ENCODE results near the gene TRIP6.

The TRIP6 gene

GRCh38 chr7:100874577-100875355 lies 7.6 kb downstream of the TRIP6 start, which contains the start of gene SRRT:
TSS of gene SRRT (plus strand) at chr7:100875103. CDS start at chr7:100875591, 488 bp downstream.
- peak; percentile 96 for DNase-seq

GRCh38 chr7:100875356-100875751 lies 8.2 kb downstream of the TRIP6 start:
- no peak for DNase-seq

- no peak for DNase-seq
Observed at GRCh38 chr7:100878013-100878412, 10.8 kb downstream of the TRIP6 start.

DNA sequence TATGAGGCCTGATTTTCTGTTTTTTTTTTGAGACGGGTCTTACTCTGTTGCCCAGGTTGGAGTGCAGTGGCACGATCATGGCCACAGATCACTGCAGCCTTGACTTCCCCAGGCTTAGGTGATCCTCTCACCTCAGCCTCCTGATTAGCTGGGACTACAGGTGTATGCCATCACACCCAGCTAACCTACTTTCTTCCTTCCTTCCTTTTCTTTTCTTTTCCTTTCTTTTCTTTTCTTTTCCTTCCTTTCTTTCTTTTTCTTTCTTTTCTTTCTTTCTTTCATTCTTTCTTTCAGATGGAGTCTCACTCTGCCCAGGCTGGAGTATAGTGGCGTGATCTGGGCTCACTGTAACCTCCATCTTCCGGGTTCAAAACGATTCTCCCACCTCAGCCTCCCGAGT lies 11.5 kb downstream of the TRIP6 start:
- DNase-seq = no peak

DNA sequence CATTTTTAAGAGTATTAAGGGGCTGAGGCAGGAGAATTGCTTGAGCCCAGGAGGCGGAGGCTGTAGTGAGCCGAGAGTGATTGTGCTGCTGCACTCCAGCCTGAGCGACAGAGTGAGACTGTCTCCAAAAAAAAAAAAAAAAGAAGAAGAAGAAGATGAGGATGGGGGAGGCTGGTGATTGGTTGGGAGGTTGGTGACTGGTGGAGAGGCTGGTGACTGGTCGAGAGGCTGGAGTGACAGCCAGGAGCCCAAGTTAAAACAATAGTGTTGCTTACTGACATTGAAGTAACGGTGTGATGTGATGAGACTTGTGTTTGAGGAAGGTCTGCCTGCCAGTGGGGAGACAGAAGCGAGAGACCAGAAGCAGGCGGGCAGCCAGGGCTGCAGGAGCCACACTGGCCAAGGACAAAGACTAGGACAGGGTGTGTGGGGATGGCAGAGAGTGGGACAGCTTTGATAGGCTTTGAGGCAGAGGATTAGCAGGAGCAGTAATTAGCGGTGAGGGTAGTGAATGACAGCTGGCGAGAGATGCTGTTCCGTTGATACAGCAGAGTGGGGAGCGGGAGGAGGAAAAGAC lies 12.6 kb downstream of the TRIP6 start:
- DNase-seq = no peak

- no peak for DNase-seq
Observed at GRCh38 chr7:100880645-100881044, 13.5 kb downstream of the TRIP6 start.

DNA sequence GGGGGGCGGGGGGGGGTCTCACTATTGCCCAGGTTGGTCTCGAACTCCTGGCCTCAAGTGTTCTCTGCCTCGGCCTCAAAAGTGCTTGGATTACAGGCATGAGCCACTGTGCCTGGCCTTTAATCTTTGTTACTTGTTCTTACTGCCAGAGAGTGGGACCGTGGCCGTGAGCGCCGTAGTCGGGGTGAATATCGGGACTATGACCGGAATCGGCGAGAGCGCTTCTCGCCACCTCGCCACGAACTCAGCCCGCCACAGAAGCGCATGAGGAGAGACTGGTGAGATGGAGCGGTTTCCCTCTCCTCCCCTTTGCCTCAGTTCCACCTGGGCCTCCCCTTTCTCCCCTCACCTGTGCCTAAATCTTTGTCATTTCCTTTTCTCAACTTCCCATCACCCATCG lies 13.9 kb downstream of the TRIP6 start:
- DNase-seq = no peak

DNA sequence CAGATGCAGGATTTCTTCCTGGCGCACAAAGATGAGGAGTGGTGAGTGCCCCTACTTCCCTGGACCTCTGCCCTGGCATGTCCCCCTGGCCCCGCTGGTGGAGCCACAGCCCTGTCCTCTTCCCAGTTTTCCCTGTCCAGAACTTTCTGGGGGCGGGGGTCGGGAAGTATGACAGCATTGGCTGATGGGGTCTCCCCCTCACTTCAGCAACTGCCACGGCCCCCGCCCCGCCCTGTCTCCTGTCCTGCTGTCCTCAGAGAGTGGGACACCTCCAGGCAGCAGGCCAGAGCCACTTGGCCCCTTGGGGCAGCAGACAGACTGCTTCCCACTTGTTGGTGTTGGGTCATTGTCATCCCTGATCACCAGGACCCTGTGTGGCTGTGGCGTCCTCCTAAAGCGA lies 15.0 kb downstream of the TRIP6 start:
- DNase-seq = no peak

DNA sequence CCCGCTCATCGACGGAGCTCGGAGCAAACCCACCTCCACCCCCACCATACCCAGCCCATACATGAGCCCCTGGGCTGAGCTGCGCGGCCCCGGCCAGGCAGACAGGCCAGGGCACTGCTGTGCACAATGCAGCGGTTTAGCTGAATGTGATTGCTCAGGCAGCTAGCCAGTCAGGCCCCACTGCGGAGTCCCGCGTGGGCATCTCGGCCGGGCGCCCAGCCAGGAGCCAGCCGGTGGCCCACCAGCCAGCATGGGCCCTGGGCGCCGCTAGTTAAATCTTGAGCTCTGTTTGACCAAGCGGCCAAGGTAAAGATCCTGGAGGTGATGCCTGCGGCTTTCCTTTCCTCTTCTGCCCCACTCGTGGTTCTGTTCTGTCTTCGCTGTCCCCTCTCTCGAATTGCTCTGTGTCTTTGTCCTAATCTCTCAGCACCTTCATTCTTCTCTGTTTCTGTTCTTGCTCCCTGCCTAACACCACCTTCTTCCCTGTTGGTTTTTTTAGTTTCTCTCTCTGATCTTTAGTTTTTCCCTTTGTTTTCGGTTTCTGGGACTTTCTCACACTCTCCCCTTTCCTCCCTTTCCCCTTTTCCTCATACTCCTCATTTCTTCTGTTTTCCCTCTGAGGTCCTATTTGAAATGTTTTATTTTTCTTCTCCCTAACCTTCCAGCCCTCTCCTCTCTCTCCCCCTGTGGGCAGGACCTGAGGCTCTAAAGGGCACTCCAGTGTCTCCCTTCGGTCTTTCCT lies 15.8 kb downstream of the TRIP6 start:
- no peak for DNase-seq

DNA sequence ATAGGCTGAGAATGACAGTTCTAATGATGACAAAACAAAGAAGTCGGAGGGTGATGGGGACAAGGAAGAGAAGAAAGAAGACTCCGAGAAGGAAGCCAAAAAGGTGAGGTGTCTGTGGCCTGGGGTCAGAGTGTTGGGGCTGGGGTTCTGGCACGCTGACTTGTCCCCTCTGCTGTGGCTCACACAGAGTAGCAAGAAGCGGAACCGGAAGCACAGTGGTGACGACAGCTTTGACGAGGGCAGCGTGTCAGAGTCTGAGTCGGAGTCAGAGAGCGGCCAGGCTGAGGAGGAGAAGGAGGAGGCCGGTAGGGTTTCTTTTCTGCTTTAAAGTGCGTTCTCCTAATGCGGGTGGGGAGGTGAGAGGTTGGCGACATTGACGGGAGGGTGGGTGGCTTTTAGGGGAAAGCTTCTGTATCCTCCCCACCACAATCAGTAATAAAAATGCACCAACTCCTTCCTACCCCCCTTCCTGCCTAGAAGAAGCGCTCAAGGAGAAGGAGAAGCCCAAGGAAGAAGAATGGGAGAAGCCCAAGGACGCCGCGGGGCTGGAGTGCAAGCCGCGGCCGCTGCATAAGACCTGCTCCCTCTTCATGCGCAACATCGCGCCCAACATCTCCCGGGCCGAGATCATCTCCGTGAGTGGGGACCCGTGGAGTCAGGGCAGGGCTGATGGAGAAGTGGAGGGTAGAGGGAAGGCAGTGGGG lies 17.7 kb downstream of the TRIP6 start:
- no peak for DNase-seq

DNA sequence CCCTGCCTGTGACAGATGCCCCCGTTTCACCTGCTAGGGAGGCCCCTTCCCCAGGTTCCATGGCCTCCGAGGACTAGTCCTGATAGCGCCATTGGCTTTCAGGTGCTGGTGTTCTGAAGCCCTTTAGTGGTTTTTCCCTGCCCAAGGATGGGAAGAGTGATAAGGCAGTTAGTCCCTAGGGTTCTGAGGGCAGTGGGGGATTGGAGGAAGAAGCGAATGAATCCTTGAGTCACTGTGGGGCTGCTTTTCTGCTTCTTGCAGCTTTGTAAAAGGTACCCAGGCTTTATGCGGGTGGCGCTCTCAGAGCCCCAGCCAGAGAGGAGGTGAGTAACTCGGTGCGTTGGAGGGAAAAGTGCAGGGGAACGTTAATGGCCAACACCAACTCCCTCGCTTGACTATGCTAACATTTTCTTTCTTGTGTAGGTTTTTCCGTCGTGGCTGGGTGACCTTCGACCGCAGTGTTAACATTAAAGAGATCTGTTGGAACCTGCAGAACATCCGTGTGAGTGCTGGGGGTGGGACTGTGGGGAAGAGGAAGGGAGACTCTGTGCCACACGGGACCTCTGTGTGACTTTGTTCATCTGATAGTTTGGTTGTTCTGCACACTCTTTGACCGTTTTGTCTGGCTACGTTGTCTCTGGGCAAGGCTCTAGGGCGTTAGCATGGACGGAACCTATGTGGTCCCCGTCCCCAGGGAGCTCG lies 18.4 kb downstream of the TRIP6 start:
- no peak for DNase-seq

DNA sequence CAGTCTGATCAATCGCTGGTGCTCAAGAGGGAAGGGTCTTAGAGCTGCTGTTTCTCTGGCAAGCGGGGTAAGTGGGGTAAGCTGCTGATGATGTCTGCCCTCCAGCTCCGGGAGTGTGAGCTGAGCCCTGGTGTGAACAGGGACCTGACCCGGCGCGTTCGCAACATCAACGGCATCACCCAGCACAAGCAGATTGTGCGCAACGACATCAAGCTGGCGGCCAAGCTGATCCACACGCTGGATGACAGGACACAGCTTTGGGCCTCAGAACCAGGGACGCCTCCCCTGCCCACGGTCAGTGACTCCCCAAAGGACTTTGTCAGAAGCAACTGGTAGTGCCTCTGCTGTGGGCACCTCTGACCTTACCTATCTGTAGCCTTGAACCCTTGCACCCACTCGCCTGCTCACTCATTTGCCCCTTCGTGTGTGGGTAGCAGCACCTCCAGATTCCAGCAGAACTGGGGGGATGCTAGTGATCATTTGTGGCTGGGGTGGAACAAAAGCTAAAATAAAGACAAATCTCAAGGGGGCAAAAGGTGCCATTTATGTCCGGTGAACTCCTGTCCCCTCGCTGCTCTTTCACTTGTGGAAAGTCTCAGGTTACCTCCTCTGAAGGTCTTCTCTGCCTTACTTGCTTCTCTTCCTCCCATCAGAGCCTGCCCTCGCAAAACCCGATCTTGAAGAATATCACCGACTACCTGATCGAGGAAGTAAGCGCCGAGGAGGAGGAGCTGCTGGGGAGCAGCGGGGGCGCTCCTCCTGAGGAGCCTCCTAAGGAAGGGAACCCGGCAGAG lies 19.2 kb downstream of the TRIP6 start:
- DNase-seq = no peak

- no peak for DNase-seq
Observed at GRCh38 chr7:100886936-100887515, 19.8 kb downstream of the TRIP6 start.

DNA sequence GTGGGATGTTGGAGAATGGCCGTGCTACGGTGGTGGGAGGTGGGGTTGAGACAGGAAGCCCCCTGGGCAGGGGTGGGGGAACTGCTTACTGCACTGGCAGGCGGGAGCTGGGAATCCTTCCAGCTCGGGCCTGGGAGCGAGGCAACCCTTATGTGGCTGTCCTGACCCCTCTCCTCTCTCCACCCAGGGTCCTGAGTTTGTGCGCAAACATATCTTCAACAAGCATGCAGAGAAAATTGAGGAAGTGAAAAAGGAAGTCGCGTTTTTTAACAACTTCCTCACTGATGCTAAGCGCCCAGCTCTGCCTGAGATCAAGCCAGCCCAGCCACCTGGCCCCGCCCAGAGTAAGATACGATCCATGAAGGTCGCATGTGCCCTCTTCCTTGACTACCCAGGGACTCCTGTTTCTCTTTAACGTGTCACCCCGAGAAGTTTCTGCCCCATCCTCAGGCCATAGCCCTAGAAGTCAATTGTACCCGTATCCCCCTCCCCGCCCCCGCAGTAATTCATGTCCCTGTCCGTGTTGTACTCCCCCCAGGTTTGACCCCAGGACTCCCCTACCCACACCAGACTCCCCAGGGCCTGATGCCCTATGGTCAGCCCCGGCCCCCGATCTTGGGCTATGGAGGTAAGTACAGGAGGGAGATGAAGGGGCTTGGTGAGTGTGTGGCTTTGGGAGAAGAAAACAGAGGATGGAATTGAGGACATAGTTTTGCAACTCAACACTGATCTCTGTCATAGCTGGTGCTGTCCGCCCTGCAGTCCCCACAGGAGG lies 20.5 kb downstream of the TRIP6 start:
- DNase-seq = no peak

DNA sequence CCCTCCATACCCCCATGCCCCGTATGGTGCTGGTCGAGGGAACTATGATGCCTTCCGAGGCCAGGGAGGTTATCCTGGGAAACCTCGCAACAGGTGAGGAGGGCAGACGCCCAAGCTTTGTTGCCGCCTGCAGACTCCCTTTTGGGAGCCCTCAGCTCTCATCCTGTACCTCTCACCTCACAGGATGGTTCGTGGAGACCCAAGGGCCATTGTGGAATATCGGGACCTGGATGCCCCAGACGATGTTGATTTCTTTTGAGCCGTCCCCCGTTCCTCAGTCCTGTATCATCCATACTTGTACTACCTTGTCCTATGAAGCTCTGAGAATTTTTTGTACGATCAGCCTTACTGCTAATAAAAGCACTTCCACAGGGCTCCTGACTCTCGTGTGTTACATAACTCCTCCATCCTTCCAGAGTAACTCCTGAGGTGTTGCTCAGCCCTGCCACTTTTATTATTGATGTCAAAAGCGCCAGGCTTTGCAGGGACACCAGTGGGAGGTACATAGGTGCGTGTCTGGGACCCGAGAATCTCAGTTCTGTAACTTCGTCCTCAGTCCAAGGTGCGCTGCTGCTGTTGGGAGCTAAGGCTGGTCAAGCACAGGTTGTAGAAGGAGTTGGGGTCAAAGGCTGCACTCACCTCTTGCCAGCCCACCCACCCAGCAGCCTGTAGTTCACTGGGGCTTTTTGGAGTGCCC lies 21.3 kb downstream of the TRIP6 start:
- no peak for DNase-seq

DNA sequence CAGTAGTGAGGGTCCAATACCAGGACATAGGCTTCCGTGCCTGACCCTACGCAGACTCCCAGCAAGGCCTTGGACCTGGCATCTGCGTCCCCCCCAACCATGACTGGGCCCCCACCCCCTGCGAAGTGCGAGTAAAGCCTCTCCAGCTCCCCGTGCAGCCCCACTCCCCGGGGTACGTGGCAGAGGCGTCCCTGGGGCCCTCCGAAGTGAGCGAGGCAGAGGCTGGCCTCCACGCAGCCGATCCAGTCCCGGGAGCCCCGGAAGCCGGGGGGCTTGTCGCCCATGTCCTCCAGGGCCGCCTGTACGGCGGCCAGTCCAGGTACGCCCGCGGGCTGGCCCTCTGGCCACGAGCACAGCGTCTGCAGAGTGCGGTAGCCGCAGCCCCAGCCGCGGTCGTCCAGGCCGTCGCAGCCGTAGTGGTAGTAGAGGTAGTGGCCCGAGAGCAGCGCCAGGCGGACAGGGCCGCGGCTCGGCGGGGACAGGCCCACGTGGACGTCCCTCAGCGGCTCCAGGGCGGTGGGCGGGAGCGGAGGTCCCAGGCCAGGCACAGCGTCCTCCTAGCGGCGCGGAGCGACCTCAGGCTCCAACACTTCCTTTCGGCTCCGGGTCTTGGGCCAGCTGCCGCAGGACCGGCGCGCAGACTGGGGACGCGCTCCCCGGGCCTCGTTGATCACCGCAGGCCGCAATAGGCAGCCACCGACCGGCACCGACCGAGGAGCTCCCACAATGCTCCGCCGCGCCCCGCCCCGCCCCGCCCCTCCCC lies 22.0 kb downstream of the TRIP6 start, which contains the start of gene UFSP1:
Gene UFSP1 (minus strand): TSS at position 728 of the 763 bp plus-strand sequence. CDS start 444 bp downstream, at position 284.
- no peak for DNase-seq

DNA sequence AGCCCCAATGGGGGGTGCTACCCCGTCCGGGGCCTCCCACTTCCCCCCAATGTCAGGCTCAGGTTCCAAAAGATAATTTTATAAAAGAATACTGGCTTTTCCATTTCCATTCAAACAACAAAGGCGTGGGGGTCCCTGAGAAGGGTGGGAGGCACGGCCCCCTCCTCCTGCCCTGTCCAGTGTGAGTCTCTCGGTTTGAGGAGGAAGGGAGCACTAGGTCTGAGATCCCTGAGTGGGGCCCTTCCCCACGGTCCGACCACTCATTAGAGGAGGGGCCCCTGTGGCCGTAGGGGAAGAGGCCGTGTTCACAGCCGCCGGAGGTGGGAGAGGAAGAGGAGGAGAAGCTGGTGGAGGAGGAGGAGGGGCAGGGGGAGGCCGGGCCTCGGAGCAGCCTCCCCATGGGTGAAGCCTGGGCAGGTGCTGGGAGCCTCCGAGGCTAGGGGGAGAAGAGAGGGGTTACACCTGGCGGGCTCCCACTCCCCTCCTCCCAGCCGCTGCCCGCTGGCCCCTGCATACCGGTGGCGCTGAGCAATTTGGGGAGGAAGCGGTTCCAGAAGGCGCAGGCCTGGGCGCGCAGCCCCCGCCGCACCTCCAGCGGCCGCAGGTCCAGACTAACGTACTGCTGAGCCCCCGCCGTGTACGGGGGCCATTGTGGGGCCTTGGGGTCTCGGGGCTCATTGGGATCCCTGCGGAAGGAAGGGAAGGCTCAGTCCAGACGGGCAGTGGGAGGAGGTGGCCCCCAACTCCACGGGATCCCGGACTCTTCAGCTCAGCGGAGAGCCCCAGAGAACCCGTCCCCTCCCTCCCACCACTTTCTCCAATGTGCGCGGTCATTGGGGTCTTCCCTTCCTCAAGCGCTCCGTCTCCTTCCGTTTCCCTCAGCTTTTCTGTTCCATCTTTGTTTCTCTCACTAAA lies 23.7 kb downstream of the TRIP6 start:
- DNase-seq = no peak

All from DMS79 (cell line).